Measurements from ENCODE around the gene YIPF2. TPM values are rescaled to one million over a fixed set of nuclear protein-coding genes. Genes with fewer than 3 reads are reported as not detected.

YIPF2 gene
- polyA plus RNA-seq, 5 donors, result 27.4 to 49.1 (median 38.6) TPM

- DNase-seq, result no peak
These were observed 14.6 kb downstream of the YIPF2 start for GRCh38 chr19:10913716-10914340.

GRCh38 chr19:10912619-10913018 is 15.8 kb downstream of the YIPF2 start:
- DNase-seq, result no peak

DNA sequence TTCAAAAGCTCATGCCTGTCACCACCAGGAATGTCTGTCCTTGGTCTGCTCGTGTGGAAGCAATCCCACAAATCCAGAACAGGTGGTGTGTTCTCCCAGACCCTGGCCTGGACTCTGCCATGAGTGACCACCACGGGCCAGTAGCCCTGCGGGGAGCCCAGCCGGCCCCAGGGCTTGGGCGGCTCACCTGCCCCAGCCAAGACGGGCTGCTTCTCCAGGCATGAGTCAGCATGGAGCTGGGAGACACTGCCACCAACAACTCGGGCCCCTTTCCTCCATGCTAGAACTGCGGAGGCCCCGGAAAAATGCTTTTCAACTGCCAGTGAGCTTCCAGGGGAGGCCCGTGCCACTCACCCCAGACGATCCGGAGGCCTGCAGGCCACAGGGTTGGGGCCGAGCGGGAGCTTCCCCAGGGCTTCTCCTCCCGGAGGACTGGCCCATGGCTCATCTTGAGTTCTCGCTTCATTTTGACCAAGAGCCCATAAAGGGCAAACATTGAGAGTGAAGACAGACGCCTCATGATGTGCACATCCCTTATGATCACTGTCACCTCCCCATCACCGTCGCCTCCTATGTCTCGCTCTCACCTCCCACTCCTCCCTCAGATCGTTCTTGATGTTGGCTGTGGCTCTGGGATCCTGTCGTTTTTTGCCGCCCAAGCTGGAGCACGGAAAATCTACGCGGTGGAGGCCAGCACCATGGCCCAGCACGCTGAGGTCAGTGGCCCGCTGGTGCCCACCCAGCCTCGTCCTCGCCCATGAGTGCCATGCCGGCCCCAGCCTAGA is 16.7 kb downstream of the YIPF2 start:
- DNase-seq, result no peak

GRCh38 chr19:10908380-10908960 is 20.0 kb downstream of the YIPF2 start:
- no peak for DNase-seq

DNA sequence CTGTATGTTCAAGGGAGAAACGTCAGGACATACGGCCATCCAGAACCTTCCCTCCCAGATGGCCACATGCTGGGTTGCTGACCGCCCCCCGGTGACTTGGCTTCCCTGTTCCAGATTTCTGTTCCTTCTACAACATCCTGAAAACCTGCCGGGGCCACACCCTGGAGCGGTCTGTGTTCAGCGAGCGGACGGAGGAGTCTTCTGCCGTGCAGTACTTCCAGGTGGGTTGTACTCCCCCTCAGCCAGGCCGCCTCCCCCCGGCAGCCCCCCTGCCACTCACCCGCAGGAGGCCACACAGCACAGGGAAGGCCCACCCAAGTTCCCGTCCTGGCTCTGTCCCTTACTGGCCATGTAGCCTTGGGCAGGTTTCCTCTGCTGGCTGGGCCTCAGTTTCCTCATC is 20.5 kb downstream of the YIPF2 start:
- no peak for DNase-seq

DNA sequence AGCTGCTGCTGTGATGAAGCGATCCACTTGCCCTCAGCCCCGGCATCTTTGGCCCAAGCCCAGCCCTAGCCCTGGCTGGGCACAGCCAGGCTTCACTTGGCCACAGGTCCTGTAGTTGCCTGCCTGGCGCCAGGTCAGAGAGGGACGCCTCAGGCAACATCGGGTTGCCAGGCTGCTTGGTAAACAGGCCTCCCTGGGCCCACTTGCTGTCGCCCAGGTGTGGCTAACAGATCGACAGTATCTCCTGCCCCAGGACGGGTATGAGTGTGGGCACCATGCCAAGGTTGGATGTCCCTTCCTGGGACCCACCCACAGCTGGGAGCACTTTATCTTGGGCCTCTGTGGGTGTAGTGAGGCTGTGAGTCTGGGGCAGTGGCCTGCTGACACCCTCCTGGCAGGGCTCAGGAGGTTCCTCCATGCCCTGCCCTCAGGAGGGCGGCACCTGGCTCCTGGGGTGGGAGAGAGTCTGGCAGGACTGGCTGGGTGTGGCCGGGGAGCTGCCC is 29.2 kb downstream of the YIPF2 start:
- peak in 1 of 2 donors; percentile 13 for DNase-seq

DNA sequence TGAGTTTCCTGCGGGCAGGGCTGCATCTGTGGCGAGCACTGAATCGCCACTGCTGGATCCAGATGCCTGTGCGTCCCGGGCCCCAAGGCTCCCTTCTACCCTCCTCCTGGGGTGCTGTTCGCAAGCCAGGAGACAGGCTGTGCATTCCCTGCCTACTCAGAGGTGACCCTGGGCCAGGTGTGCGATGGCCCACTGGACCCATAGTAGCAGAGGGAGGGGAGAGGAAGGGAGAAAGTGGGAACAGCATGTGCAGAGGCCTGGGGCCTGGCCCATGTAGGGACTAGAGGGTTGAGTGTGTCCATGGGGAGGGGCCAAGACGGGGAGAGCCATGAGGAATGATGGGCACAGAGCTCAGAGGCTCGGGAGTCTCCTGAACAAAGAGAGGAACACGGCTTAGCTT is 29.8 kb downstream of the YIPF2 start:
- no peak for DNase-seq

DNA sequence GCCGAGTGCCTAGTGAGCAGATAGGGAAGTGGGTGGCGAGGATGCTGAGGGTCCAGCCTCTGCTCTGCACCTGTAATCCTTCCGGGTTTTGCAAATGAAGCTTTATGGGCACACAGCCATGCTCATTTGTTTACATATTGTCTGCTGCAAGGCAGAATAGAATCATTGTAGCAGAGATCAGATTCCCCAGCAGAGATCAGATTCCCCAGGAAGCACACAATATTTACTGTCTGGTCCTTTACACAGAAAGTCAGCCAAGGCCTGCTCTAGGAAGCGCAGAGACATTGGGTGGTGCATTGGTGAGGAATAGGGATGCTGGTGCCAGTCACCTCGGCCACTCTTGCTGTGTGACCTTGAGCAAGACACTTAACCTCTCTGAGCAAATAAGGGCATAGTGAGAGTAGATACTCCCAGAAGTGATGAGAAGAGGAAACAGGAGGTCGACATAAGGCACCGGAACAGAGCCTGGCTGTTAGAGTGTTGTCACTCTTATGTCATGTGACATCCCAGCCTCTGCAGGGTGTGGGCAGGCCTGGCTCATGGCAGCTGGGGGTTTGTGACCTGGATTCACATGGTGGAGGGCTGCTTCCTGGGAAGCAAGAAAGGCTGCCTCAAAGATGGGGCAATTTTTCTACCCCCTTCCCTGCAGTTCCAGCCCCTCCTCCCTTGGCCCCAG is 31.4 kb downstream of the YIPF2 start:
- no peak for DNase-seq

DNA sequence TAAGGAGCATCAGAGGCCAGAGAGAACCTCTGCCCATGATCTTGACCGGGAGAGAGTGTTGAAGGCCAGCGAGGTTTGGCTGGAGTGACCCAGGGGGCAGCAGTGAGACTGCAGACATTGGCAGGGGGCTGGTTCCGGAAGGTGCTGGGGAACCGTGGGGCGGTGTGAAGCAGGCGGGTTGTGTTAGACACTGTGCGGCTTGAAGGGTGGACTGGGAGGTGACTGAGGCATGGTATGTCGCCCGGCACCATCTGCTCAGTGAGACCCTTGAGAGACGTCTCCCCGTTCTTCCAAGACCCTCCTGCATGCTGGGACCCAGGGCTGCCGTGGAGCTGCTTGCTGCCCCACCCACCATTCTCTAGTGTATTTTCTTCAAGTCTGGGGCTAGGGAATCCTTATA is 32.5 kb downstream of the YIPF2 start:
- DNase-seq, result no peak

GRCh38 chr19:10895363-10895762 is 33.1 kb downstream of the YIPF2 start:
- no peak for DNase-seq

GRCh38 chr19:10894911-10895213 is 33.6 kb downstream of the YIPF2 start:
- DNase-seq, result no peak

GRCh38 chr19:10892256-10892655 is 36.2 kb downstream of the YIPF2 start:
- DNase-seq, result no peak

- DNase-seq, result peak; percentile 31 to 45
These were observed 36.9 kb downstream of the YIPF2 start for GRCh38 chr19:10891405-10892086.

- DNase-seq, result no peak
These were observed 38.6 kb downstream of the YIPF2 start for GRCh38 chr19:10889880-10890279.

- DNase-seq, result no peak
These were observed 40.0 kb downstream of the YIPF2 start for GRCh38 chr19:10888421-10888866.

- DNase-seq, result no peak
These were observed 40.6 kb downstream of the YIPF2 start for GRCh38 chr19:10887616-10888367.

GRCh38 chr19:10885201-10886169 is 43.0 kb downstream of the YIPF2 start:
- no peak for DNase-seq

- DNase-seq, result no peak
These were observed 44.2 kb downstream of the YIPF2 start for GRCh38 chr19:10884274-10884673.

- DNase-seq, result no peak
These were observed 46.4 kb downstream of the YIPF2 start for GRCh38 chr19:10882108-10882457.
